Measurements from ENCODE around the gene RSPO4.

The RSPO4 gene

GRCh38 chr20:942611-943010 lies 59.5 kb downstream of the RSPO4 start:
- no peak for DNase-seq (ENCODE audit: low read depth in 2 of 2)

DNA sequence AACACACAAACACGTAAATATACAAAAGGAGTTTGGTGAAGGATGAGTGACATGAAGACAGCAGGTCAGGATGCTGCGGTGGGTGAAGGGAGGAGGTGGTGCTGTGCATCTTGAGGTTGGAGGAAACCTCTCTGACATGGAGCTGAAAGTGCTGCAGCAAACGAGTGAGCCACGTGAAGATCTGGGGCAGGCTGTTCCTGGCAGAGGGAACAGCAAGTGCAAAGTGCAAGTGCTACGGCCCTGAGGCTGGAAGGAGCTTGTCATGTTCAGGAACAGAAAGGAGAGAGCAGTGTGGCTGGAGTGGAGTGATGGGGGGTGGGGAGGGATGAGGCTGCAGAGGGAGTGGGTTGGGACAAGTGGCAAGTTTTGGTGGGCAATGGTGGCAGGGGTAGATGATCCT lies 61.2 kb downstream of the RSPO4 start:
- DNase-seq (ENCODE audit: low read depth in 2 of 2): no peak

- no peak for DNase-seq (ENCODE audit: low read depth in 2 of 2)
These were observed 62.5 kb downstream of the RSPO4 start for GRCh38 chr20:939606-940005.

DNA sequence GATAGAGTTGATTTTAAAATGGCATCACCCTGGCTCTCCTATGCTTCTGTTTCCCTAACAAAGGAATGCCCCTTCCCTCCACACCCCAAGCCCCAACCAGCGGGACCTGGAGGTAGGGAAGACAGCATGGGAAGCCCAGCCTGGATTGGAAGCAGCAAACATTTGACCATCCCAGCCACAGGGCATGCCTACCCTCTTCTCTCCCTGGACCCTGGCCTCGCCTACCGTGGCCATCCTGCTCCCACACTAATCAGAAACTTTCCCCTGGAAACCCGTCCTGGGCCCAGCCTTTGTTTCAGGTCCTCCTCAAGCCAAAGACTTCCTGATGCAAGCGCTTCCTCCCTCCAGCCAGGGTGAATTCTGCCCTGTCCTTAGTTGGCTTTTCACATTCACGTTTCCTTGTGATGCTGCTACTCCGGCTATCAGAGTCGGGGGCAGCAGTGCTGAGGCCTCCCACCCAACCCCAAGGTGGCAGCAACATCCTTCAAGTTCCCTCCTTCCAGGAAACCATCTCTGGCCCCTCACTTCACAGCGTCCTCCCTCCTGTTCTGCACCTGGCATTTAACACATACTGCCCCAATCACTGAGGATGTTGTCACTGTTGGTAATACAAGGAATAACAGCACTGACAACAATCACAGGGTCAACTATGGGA lies 67.8 kb downstream of the RSPO4 start:
- no peak for DNase-seq (ENCODE audit: low read depth in 2 of 2)

GRCh38 chr20:933029-933428 lies 69.1 kb downstream of the RSPO4 start:
- no peak for DNase-seq (ENCODE audit: low read depth in 2 of 2)

DNA sequence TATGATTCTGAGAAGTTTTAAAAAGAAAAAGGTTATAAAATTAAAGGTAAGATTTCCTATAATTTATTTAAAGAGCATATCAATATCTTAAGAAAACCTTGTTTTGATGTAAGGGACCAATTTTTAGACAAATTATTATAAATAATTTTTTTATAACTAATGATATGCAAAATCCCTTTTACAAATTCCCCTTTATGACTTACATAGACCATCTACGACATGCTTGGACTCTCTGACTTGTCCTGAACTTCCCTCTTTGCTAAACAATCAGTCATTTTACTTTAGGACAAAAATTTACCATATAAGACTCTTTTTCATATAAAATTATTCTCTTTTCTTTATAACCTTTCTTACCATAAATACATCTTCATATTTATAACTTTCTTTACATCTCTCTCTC lies 70.7 kb downstream of the RSPO4 start:
- no peak for DNase-seq (ENCODE audit: low read depth in 2 of 2)

GRCh38 chr20:926670-927069 lies 75.4 kb downstream of the RSPO4 start:
- no peak for DNase-seq (ENCODE audit: low read depth in 2 of 2)

GRCh38 chr20:925516-925915 lies 76.6 kb downstream of the RSPO4 start:
- DNase-seq (ENCODE audit: low read depth in 2 of 2): no peak

DNA sequence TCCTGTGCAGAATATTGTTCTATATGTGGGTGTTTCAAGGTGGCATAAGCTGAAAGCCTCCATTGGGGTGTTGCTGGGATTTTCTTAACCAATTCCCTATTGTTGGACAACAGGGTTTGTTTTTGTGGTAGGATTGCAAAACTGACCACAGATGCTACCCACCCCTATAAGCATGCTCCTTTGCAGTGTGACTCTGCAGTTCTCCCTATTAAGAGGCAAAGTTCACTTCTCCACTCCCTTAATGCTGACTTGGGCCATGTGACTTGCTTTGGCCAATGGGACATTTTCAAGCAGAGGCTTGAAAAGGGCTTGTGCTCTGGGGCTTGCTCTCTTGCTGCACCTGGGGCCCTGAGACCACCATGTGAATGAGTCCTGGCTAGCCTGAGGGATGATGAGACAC lies 77.5 kb downstream of the RSPO4 start:
- no peak for DNase-seq (ENCODE audit: low read depth in 2 of 2)

- no peak for DNase-seq (ENCODE audit: low read depth in 2 of 2)
These were observed 79.3 kb downstream of the RSPO4 start for GRCh38 chr20:922781-923180.

DNA sequence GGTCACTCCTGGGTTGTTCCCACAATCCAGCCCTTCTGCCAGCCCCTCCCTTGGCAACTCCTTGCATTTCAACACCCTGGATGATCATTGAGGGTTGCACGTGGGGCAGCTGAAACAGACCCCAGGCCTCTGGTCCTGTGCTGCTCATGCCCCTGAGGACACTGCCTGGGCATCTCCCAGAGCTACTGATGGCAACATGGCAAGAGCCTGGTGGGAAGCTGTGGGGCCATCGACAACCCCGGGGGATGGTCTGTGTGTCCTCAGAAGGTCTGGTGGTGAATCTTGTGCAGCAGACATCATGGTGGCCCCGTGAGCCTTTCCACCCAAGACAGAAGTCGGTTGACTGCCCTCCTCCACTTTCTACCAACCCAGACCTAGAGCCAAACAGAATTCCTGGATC lies 81.0 kb downstream of the RSPO4 start:
- DNase-seq (ENCODE audit: low read depth in 2 of 2): no peak

DNA sequence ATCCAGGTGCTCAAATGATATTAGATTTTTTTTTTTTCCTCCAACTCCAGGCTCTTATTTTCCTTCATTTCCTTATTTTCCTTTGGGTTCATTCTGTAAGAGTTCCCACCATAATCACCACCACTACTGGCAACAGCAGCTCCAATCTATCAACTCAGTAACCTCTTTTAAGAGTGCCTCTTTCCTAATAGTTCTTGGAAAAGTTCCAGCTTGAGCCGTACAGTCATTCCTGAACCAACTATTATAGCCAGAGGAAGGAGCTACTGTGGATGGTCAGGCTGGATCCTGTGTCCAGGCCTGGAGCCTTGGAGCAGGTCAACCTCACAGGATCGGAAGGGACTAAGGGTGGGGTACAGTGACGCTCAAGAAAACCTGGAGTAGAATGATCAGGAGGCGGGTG lies 81.8 kb downstream of the RSPO4 start:
- DNase-seq (ENCODE audit: low read depth in 2 of 2): no peak

DNA sequence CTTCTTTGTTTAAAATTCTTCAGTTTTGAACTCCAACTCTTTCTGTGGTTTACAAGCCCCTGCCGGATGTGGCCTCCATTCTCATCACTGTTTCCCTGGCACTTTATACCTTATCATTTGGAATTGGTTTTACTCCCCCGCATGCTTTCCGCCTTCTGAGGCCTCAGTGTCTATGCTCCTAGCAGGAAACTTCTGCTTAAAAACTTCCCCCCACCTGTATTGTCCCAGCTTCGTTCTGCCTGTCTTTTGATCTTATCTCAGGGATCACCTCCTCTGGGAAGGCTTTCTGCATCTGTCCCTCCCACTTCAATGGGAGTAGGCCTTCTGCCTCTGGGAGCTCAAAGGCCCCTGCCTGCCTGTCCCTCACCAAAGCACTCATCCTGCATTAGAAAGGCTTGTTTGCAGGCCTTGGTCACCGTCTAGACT lies 82.6 kb downstream of the RSPO4 start:
- DNase-seq (ENCODE audit: low read depth in 2 of 2): no peak

DNA sequence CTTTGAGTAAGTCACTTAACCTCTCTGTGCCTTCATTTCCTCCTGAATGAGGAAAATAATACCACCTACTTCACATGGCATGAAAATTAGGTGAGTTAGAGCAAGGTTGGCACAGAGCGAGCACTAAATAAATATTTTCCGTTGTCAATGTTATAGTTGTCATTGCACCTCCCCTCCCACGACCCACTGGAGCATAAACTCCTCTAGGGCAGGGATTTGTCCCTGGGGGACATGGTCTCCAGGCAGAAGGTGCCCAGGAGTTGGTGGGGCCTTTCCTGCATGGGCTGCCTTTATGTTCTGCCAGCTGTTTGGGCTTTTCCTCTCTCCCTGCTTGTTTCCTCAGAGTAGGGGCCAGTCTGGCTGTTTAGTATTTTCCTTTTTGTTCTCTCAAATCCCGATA lies 84.7 kb downstream of the RSPO4 start:
- no peak for DNase-seq (ENCODE audit: low read depth in 2 of 2)

- no peak for DNase-seq (ENCODE audit: low read depth in 2 of 2)
These were observed 85.3 kb downstream of the RSPO4 start for GRCh38 chr20:916825-917224.

DNA sequence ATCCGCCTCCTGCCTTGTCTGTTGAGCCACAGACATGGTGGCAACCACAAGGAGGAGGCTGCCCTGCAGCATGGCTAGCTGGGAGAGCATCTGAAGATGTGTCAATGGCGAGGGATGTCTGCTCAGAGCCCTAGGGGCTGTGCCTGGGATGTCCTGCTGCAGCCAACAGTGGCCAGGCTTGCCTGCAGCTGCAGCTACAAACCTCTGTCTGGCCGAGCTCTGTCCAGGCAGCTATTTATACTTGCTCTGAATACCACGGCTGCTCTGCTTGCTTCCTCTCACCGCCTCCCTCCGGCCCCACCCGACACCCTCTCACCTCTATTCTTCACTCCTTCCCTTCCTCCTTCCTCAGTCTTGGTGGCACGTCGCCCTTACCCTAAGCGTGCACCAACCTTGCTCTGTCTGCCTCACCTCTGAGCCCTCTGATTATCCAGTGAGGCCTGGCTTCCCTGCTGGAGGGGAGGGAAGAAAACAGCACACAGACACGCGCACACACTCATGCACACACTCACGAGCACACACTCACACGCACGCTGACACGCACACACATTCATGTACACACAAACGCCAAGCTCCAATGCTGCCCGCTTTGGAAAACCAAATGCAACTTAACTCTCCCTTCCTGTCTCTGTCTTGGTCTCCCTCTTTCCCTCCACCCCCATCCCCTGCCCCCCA lies 85.8 kb downstream of the RSPO4 start, which contains the start of gene ANGPT4:
Gene ANGPT4 (minus strand): TSS at position 210 of the 675 bp plus-strand sequence. CDS start 120 bp downstream, at position 90.
- DNase-seq (ENCODE audit: low read depth in 2 of 2): no peak

DNA sequence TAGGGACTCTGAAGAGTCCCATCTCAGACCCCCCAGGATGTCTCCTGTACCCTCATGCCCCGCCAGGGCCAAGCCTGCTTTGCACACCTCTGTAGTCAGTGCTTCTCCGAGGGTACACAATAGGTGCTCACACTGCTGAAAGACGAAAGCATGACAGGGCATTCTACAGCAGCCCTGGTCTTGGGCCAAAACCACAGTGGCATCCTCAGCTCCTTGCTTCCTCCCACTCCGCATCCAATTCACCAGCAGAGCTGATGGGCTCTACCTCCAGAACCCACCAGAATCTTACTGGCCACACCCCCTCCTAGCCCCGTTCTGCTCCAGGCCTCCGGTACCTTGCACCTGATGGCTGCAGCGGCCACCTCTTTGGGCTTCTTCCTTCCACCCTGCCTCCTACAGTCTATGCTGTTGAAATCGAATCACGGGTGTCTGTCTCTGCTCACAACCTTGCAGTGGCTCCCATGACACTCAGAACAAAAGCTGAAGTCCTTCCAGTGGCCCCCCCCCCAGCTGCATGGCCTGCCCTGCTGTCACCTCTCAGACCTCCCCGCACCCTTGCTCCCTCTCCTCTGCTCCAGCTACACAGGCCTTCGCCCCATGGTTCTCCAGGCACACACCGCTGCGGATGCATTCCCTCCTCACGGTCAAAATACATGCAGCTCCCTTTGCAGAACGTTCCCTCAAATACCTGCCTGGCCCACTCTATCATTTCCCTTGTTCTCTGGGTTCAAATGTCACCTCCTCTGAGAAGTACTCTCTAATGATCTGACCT lies 87.2 kb downstream of the RSPO4 start:
- no peak for DNase-seq (ENCODE audit: low read depth in 2 of 2)

- DNase-seq (ENCODE audit: low read depth in 2 of 2): no peak
These were observed 88.7 kb downstream of the RSPO4 start for GRCh38 chr20:913306-913849.

DNA sequence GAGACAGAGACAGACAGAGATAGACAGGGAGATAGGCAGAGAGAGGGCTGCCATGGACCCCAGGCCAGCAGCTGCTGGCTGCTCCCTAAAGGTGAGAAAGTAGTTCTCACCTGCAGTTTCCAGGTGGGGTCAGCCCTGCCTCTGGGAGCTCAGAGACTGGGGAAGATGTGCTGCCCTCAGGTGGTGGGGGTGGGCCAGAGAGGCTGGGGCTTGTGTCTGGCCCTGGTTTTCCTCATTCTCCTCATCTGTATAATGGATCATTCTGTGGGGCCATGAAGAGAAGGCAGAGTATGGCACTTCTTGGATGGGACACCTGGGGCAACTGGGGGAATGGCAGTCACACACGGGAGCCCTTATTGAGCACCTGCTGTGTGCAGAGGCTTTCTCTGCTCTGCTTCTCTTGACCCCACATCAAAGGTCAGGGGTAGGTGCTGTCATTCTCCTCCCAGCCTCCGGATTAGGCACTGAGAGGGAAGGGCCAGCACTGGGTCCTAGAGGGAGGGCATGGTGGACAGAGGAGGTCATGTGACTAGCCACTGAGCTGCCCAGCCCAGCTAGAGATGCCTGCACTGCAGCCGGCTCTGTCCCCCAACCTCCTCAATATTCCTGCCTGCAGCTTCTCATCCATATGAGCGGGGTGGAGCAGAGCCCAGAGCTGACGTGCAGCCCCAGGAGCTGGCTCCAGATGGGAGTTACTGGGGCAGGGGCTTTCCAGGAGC lies 90.1 kb downstream of the RSPO4 start:
- DNase-seq (ENCODE audit: low read depth in 2 of 2): no peak

DNA sequence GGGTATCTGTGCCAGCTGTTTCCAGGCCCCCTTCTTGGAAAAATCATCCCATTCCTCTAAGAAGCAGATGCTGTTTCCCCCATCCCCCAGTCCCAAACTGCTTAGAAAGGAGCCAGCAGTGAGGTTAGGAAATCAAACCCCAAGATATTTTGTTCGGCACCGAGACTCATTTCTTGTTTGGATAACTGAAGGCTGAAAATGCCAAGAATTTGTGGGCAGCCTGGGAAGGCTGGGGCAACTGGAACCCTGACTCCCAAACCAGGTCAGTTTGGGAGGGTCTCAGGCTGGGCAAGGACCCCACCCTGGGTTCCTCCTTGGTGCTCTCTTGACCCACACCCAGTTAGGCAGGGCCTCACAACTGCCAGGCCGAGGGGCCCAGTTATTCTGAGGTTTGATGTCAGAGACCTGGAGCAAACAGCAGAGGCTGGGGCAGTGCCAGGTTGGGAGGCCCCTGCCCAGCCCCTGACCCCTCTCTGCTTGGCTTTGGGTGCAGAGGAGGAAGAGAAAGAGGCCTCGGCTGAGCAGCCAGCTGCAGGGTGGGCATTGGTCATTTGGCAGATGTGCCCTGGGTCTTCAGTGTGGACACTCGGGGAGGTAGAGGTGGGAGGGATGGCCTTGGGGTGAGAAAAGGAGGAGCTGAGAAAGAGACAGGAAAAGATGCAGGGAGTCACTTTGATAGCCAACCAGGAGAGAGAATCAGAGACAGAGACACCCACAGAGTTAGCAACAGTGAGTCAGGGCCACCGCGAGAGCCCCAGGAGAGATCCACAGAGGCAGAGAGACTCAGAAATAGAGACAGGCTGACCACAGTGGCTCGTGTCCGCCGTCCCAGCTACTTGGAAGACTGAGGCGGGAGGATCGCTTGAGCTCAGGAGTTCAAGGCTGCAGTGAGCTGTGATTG lies 91.0 kb downstream of the RSPO4 start:
- no peak for DNase-seq (ENCODE audit: low read depth in 2 of 2)
